H1 (cell line): ENCODE data around the gene MACROD1. TPM values are rescaled to one million over a fixed set of nuclear protein-coding genes. Genes with fewer than 3 reads are reported as not detected.

ENCODE experiments used
- CTCF ChIA-PET: fragments of 300-600 bp; sonication (Branson Sonifier 250); formaldehyde crosslinking; loops from one replicate; lab custom pipeline; 2021; ENCODE audit not compliant: partially characterized antibody; lab: Charles Lee
- POLR2A ChIA-PET: fragments of 300-600 bp; sonication (Branson Sonifier 250); formaldehyde crosslinking; loops from one replicate; lab custom pipeline; 2021; ENCODE audit warnings: inconsistent platforms; ENCODE audit not compliant: partially characterized antibody; lab: Charles Lee
- DNase-seq, 2 experiments: peaks; one replicate each; pipeline versions ENCODE4 v3.0.0 to v3.0.0-alpha.2; 2010 to 2022; ENCODE audit warnings: low spot score in 2 of 2, low read depth in 1 of 2, mixed read lengths in 1 of 2
- FAIRE-seq: peaks from 2 replicates; lab custom pipeline; 2011; peaks lifted over from hg19 to GRCh38; lab: Jason Lieb, UNC
- H2AFZ ChIP-seq: 2 replicates; pipeline ENCODE4 v1.8.1; 2012; ENCODE audit warnings: low read length, inconsistent platforms
- H2AK5ac ChIP-seq: 2 replicates; pipeline ENCODE4 v1.6.1; 2013; ENCODE audit warnings: low read depth, low read length
- H2BK120ac ChIP-seq: replicated peaks from 2 replicates; pipeline ENCODE3; 2013; ENCODE audit warnings: low read depth, low read length, inconsistent platforms
- H2BK12ac ChIP-seq: 2 replicates; pipeline ENCODE4 v1.6.1; 2013; ENCODE audit warnings: low read depth, low read length
- H2BK15ac ChIP-seq: 2 replicates; pipeline ENCODE4 v1.6.1; 2013; ENCODE audit warnings: low read length
- H2BK20ac ChIP-seq: 2 replicates; pipeline ENCODE4 v1.6.1; 2013; ENCODE audit warnings: low read length
- H2BK5ac ChIP-seq: 2 replicates; pipeline ENCODE4 v1.6.1; 2013; ENCODE audit warnings: low read depth, low read length
- H3K14ac ChIP-seq: 2 replicates; pipeline ENCODE4 v1.6.1; 2013; ENCODE audit warnings: inconsistent platforms; ENCODE audit not compliant: insufficient read length
- H3K18ac ChIP-seq: 2 replicates; pipeline ENCODE4 v1.6.1; 2013; ENCODE audit warnings: low read length; ENCODE audit errors: extremely low read depth
- H3K23ac ChIP-seq: 2 replicates; pipeline ENCODE4 v1.6.1; 2013; ENCODE audit warnings: inconsistent platforms; ENCODE audit not compliant: insufficient read length
- H3K23me2 ChIP-seq: 2 replicates; pipeline ENCODE4 v1.6.1; 2013; ENCODE audit warnings: low read depth, low read length
- H3K27ac ChIP-seq: 2 replicates; pipeline ENCODE4 v1.6.1; 2011; ENCODE audit warnings: low read depth, low read length, inconsistent platforms
- H3K27me3 ChIP-seq, 4 experiments: replicated peaks in 1 of 4; 1 replicate in 1 of 4; 2 replicates in 3 of 4; pipeline versions ENCODE4 v1.6.1 to v1.8.1; 2011 to 2013; ENCODE audit warnings: low read length in 3 of 4, mild to moderate bottlenecking in 3 of 4, inconsistent platforms in 2 of 4, mixed read lengths in 2 of 4, moderate library complexity in 1 of 4; ENCODE audit not compliant: control insufficient read depth in 3 of 4, insufficient read depth in 3 of 4; ENCODE audit errors: extremely low read depth in 1 of 4
- H3K36me3 ChIP-seq, 4 experiments: 2 replicates each; pipeline versions ENCODE4 v1.6.1 to v1.8.1; 2011 to 2013; ENCODE audit warnings: mild to moderate bottlenecking in 4 of 4, low read length in 3 of 4, moderate library complexity in 2 of 4, control low read depth in 1 of 4, inconsistent platforms in 1 of 4; ENCODE audit not compliant: insufficient read depth in 4 of 4, control insufficient read depth in 2 of 4
- H3K4ac ChIP-seq: replicated peaks from 2 replicates; pipeline ENCODE3; 2013; ENCODE audit warnings: low read length, low read depth, mixed read lengths, inconsistent platforms; ENCODE audit not compliant: insufficient read length
- H3K4me1 ChIP-seq, 4 experiments: replicated peaks in 1 of 4; 1 replicate in 1 of 4; 2 replicates in 3 of 4; pipeline versions ENCODE4 v1.6.1 to v1.8.1; 2011 to 2013; ENCODE audit warnings: low read length in 3 of 4, inconsistent platforms in 2 of 4, mixed read lengths in 1 of 4; ENCODE audit not compliant: insufficient read depth in 4 of 4, control insufficient read depth in 3 of 4
- H3K4me2 ChIP-seq, 2 experiments: 2 replicates each; pipeline versions ENCODE4 v1.6.1 to v1.8.1; 2011 to 2013; ENCODE audit warnings: low read depth in 2 of 2, low read length in 2 of 2, control low read depth in 1 of 2, inconsistent platforms in 1 of 2, mild to moderate bottlenecking in 1 of 2; ENCODE audit not compliant: insufficient read depth in 1 of 2
- H3K4me3 ChIP-seq, 4 experiments: fragments of 200-600, 300-600 bp in 1 of 4; sonication (generic), shearing (Covaris generic), sonication (Bioruptor Twin) in 1 of 4; 2 replicates each; pipeline versions ENCODE4 v1.5.1 to v1.8.1; 2011 to 2016; ENCODE audit warnings: low read length in 4 of 4, low read depth in 3 of 4, control low read depth in 2 of 4, inconsistent platforms in 2 of 4, mild to moderate bottlenecking in 2 of 4, mixed read lengths in 1 of 4, moderate library complexity in 1 of 4; ENCODE audit not compliant: insufficient read depth in 2 of 4; ENCODE audit errors: extremely low read depth in 1 of 4
- H3K56ac ChIP-seq: replicated peaks from 2 replicates; pipeline ENCODE3; 2013; ENCODE audit warnings: low read depth, mild to moderate bottlenecking, mixed read lengths, low read length, inconsistent platforms; ENCODE audit not compliant: insufficient read length
- H3K79me1 ChIP-seq: 2 replicates; pipeline ENCODE4 v1.6.1; 2013; ENCODE audit warnings: low read depth, low read length, control low read depth
- H3K79me2 ChIP-seq, 2 experiments: 2 replicates each; pipeline versions ENCODE4 v1.6.1 to v1.8.1; 2012 to 2013; ENCODE audit warnings: low read length in 2 of 2, mild to moderate bottlenecking in 2 of 2, inconsistent platforms in 1 of 2; ENCODE audit not compliant: insufficient read depth in 2 of 2, control insufficient read depth in 1 of 2
- H3K9ac ChIP-seq, 4 experiments: replicated peaks in 1 of 4; 1 replicate in 1 of 4; 2 replicates in 3 of 4; pipeline versions ENCODE4 v1.6.1 to v1.8.1; 2011 to 2013; ENCODE audit warnings: low read depth in 3 of 4, low read length in 3 of 4, control low read depth in 2 of 4, mild to moderate bottlenecking in 2 of 4, moderate library complexity in 2 of 4, inconsistent platforms in 1 of 4; ENCODE audit errors: extremely low read depth in 1 of 4
- H3K9me3 ChIP-seq, 2 experiments: 2 replicates each; pipeline versions ENCODE4 v1.6.1 to v1.8.1; 2012 to 2013; ENCODE audit warnings: mild to moderate bottlenecking in 2 of 2, moderate library complexity in 2 of 2, control low read depth in 1 of 2, inconsistent platforms in 1 of 2, low read depth in 1 of 2, low read length in 1 of 2, mixed read lengths in 1 of 2; ENCODE audit not compliant: insufficient read depth in 2 of 2
- H4K20me1 ChIP-seq, 2 experiments: replicated peaks in 1 of 2; 2 replicates each; pipeline versions ENCODE3 to v1.8.1; 2011 to 2013; ENCODE audit warnings: inconsistent platforms in 2 of 2, low read length in 2 of 2, mild to moderate bottlenecking in 1 of 2; ENCODE audit not compliant: insufficient read depth in 2 of 2, control insufficient read depth in 1 of 2
- H4K5ac ChIP-seq: 2 replicates; pipeline ENCODE4 v1.6.1; 2013; ENCODE audit warnings: low read length, low read depth, mixed read lengths, inconsistent platforms; ENCODE audit not compliant: insufficient read length
- H4K8ac ChIP-seq: 2 replicates; pipeline ENCODE4 v1.8.0; 2013; ENCODE audit warnings: mild to moderate bottlenecking, moderate library complexity, low read length, inconsistent platforms; ENCODE audit not compliant: insufficient read depth; ENCODE audit errors: extremely low read depth
- H4K91ac ChIP-seq: replicated peaks from 2 replicates; pipeline ENCODE3; 2013; ENCODE audit warnings: low read length, mixed read lengths, inconsistent platforms; ENCODE audit not compliant: insufficient read length
- ASH2L ChIP-seq: fragments of 200-600, 300-600 bp; sonication (generic); IDR thresholded peaks from one replicate; pipeline ENCODE4 v1.7.1; 2017; ENCODE audit warnings: low read length
- BCL11A ChIP-seq, 2 experiments: IDR thresholded peaks; one replicate each; pipeline ENCODE4 v1.6.1; 2011; ENCODE audit warnings: low read depth in 2 of 2, low read length in 2 of 2, mild to moderate bottlenecking in 2 of 2
- CHD1 ChIP-seq: IDR thresholded peaks from 2 replicates; pipeline ENCODE4 v1.6.1; 2012; ENCODE audit warnings: low read depth, low read length, improper control_type of control experiment
- EP300 ChIP-seq, 2 experiments: IDR thresholded peaks; 1 replicate in 1 of 2; 2 replicates in 1 of 2; pipeline ENCODE4 v1.6.1; 2011 to 2012; ENCODE audit warnings: low read depth in 2 of 2, low read length in 2 of 2, mild to moderate bottlenecking in 2 of 2, borderline replicate concordance in 1 of 2, inconsistent platforms in 1 of 2, moderate library complexity in 1 of 2
- FOSL1 ChIP-seq: IDR thresholded peaks from 2 replicates; pipeline ENCODE4 v1.6.1; 2011; ENCODE audit warnings: mild to moderate bottlenecking, low read depth, low read length, moderate library complexity; ENCODE audit not compliant: insufficient read depth
- PHF8 ChIP-seq: fragments of 200-600 bp; sonication (generic); conservative IDR thresholded peaks from 2 replicates; pipeline ENCODE4 v1.7.1; 2012; ENCODE audit warnings: low read depth, mild to moderate bottlenecking, inconsistent platforms, low read length, moderate library complexity
- RAD21 ChIP-seq, 2 experiments: IDR thresholded peaks in 1 of 2; conservative IDR thresholded peaks in 1 of 2; 2 replicates each; pipeline ENCODE4 v1.6.1; 2011; ENCODE audit warnings: low read depth in 2 of 2, low read length in 2 of 2, improper control_type of control experiment in 1 of 2, inconsistent platforms in 1 of 2, mild to moderate bottlenecking in 1 of 2, moderate library complexity in 1 of 2
- RXRA ChIP-seq: IDR thresholded peaks from 2 replicates; pipeline ENCODE4 v1.6.1; 2011; ENCODE audit warnings: low read depth, mild to moderate bottlenecking, low read length, moderate library complexity; ENCODE audit not compliant: insufficient read depth
- SAP30 ChIP-seq: fragments of 300-600 bp; sonication (generic); IDR thresholded peaks from 2 replicates; pipeline ENCODE4 v1.7.1; 2012; ENCODE audit warnings: low read length, moderate library complexity, mild to moderate bottlenecking, inconsistent platforms; ENCODE audit not compliant: insufficient read depth, insufficient replicate concordance
- SRF ChIP-seq: IDR thresholded peaks from 2 replicates; pipeline ENCODE4 v1.6.1; 2011; ENCODE audit warnings: mild to moderate bottlenecking, low read depth, low read length, moderate library complexity
- TBP ChIP-seq: IDR thresholded peaks from 2 replicates; pipeline ENCODE4 v1.6.1; 2011; ENCODE audit warnings: low read depth, low read length, improper control_type of control experiment
- WGBS, 2 experiments: shearing (Covaris generic) in 1 of 2; methylation state at CpG; one replicate each; pipeline versions ENCODE4 v1.1.6 to v1.1.7; 2013 to 2015; ENCODE audit warnings: low lambda C conversion rate in 2 of 2, mixed read lengths in 2 of 2, inconsistent platforms in 1 of 2, low coverage in 1 of 2, missing lambda C conversion rate in 1 of 2; ENCODE audit not compliant: insufficient replicate concordance in 2 of 2, insufficient coverage in 1 of 2, insufficient read length in 1 of 2; ENCODE audit errors: extremely low coverage in 1 of 2, missing lambda C conversion rate in 1 of 2; 5-methylcytosine and 5-hydroxymethylcytosine counted together
- polyA plus RNA-seq, 7 experiments: library from polyadenylated mRNA; depleted of rRNA in 3 of 7; stranded (reverse) in 5 of 7; unstranded in 2 of 7; fragments of >200 nt in 5 of 7; fragments of 200-250 nt in 2 of 7; gene quantifications; 1 replicate in 5 of 7; 2 replicates in 1 of 7; 4 replicates in 1 of 7; pipeline versions ENCODE4 v1.2.1 to v1.2.3, GENCODE V29; 2011 to 2013; ENCODE audit warnings: missing spikeins in 2 of 7, mixed read lengths in 2 of 7
- total RNA-seq: library from RNA; stranded (reverse); fragmentation: NEBNext Ultra II Directional; extraction: Animal tissue kit (Norgen Biotek cat#: 25700); gene quantifications from 2 replicates; pipeline ENCODE4 v1.2.1, GENCODE V29; 2021

The MACROD1 gene
- total and polyA plus RNA-seq, 2 of the 8 experiments (the other 6 are each of a cell fraction or from before 2014, with no cell fraction given), result 19.5 to 34.1 TPM

DNA sequence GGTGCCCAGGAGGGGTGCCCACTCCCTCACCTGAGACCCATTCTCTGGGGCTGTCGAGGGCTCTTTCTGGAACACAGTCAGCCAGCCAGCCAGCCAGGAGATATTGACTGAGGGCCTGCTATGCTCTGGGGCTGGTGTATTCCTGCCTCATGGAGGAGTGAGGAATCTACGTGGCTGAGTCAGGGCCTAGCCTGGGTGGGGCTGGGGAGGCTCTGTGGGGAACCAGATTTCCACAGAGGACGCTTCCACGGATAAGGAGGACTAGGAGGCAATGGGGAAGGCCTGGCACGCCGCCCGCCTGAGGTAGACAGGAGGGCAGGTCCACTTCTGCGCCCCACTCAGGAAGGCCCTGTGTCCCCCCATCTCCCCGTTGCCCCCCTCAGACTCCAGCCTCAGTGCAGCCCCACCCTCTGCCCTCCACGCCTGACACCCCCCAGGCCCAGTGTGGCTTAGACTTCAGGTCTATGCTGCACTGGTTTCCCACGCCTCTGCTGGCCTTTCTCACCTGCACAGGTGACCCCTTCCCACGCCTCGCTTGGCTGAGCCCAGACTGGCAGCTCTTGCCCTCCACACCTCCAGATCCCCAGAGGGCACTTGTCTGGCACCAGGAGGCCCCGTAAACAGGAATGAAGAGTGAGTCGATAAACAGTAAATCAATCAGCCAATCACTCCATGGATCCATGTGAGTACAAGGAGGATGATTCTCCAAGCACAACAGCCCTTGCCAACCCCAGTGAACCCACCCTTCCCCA lies 37.5 kb downstream of the MACROD1 start:
- H3K9me3 ChIP-seq, result no peaks in the 10 kb centered on the region
- peak overlapping the region; percentile 7; the same call in 1 of the 2 replicates for H2AK5ac ChIP-seq
- ChIA-PET CTCF (interaction anchor here (0.8 to 11.5 kb wide), 6 partner anchors 18 to 121 kb away, joined by 3 to 165 read pairs (median 4); no protein-coding TSS in a partner anchor), POLR2A (interaction anchor here (1.2 kb wide), 1 partner anchor 167 kb away, joined by 3 read pairs; no protein-coding TSS in a partner anchor)
- H3K36me3 ChIP-seq, result no peaks in the 10 kb centered on the region
- peak overlapping the region; percentile 61; the same call in 1 of the 2 replicates for H2BK15ac ChIP-seq
- no peak overlapping the region for H3K4me3 ChIP-seq
- H3K27me3 ChIP-seq, result peaks cover 0 to 8% (median 4%) of the 10 kb centered on the region in 4 experiments; a peak in 3 of 7 replicates
- no peak overlapping the region for H3K56ac ChIP-seq
- peaks cover 2 to 4% of the 10 kb centered on the region in 2 experiments for H4K20me1 ChIP-seq
- peak overlapping the region; percentile 48; the same call in 1 of the 2 replicates for H3K18ac ChIP-seq
- no peaks in the 10 kb centered on the region for H3K23me2 ChIP-seq
- peaks cover 0 to 14% (median 9%) of the 10 kb centered on the region in 4 experiments; a peak in 5 of 7 replicates for H3K4me1 ChIP-seq
- no peak overlapping the region for H3K14ac ChIP-seq
- H2AFZ ChIP-seq, result no peak overlapping the region
- no peak overlapping the region for H3K9ac ChIP-seq
- no peak overlapping the region for H3K27ac ChIP-seq
- H3K79me2 ChIP-seq, result no peaks in the 10 kb centered on the region
- FAIRE-seq (no peak), DNase-seq (no peak)
- no peaks in the 10 kb centered on the region for H3K79me1 ChIP-seq
- WGBS, 2 experiments, result 81% methylated on average over 14 of the region's 15 CpGs; no CpG with 5 or more reads in 1 of the 2 experiments
- peak overlapping the region; percentile 49 for H4K91ac ChIP-seq
- H2BK120ac ChIP-seq, result no peak overlapping the region
- H3K4me2 ChIP-seq, result peak overlapping the region; percentile 7 to 45; a peak in 1 of 4 replicates
- H2BK5ac ChIP-seq, result peak overlapping the region; percentile 90; the same call in 1 of the 2 replicates
- H3K23ac ChIP-seq, result no peak overlapping the region
- H2BK20ac ChIP-seq, result peak overlapping the region; percentile 86; the same call in 1 of the 2 replicates
- peak overlapping the region; percentile 80; the same call in 1 of the 2 replicates for H2BK12ac ChIP-seq
- H4K5ac ChIP-seq, result no peak overlapping the region
- H4K8ac ChIP-seq, result no peak overlapping the region
- peak overlapping the region; percentile 50 for H3K4ac ChIP-seq
- TF ChIP-seq PHF8, result no peak
- TF ChIP-seq SRF, result no peak
- no peak for TF ChIP-seq EP300 (IDR thresholded peaks at IDR 0.05; ENCODE audit: borderline replicate concordance in 1 of 2, low read depth in 2 of 2, low read length in 2 of 2)
- TF ChIP-seq TBP, result no peak
- TF ChIP-seq BCL11A (IDR thresholded peaks at IDR 0.05; ENCODE audit: low read depth in 2 of 2, low read length in 2 of 2), result no peak
- TF ChIP-seq CHD1, result no peak
- TF ChIP-seq RXRA, result no peak
- no peak for TF ChIP-seq FOSL1
- TF ChIP-seq ASH2L, result no peak
- no peak for TF ChIP-seq RAD21 (IDR thresholded peaks at IDR 0.05 in 1 of 2, conservative IDR thresholded peaks at IDR 0.05 in 1 of 2; ENCODE audit: low read depth in 2 of 2, low read length in 2 of 2)
- no peak for TF ChIP-seq SAP30
